GM10248 (cell line): ENCODE measurements around the gene GRAP.

Source experiments
- CTCF ChIA-PET: fragments of 300-600 bp; sonication (Branson Sonifier 250); formaldehyde crosslinking; extraction: SDS; loops from one replicate; lab custom pipeline; 2021; ENCODE audit warnings: antibody characterized with exemption; lab: Yijun Ruan, JAX
- POLR2A ChIA-PET: fragments of 350-650 bp; sonication (Branson Sonifier 250); formaldehyde crosslinking; extraction: SDS; loops from one replicate; lab custom pipeline; 2020; ENCODE audit warnings: antibody characterized with exemption; lab: Yijun Ruan, JAX
- DNase-seq: peaks from one replicate; pipeline ENCODE4 v3.0.0; 2012; ENCODE audit errors: extremely low spot score
- TF ChIP-seq, protein P1 (sequence below): IDR thresholded peaks from 2 replicates; pipeline ENCODE4 v1.5.1; 2012; ENCODE audit warnings: mild to moderate bottlenecking, low read depth; ENCODE audit errors: extremely low read depth, missing control alignments, control extremely low read depth

Gene GRAP

GRCh38 chr17:18981335-18981641 is 65.5 kb downstream of the GRAP start:
- CTCF ChIA-PET = interaction anchor here (1.5 kb wide), 1 partner anchor 20 kb away, joined by 6 read pairs; no protein-coding TSS in a partner anchor

GRCh38 chr17:18980682-18981334 is 65.9 kb downstream of the GRAP start:
- DNase-seq = no peak
- TF ChIP-seq, protein P1, sequence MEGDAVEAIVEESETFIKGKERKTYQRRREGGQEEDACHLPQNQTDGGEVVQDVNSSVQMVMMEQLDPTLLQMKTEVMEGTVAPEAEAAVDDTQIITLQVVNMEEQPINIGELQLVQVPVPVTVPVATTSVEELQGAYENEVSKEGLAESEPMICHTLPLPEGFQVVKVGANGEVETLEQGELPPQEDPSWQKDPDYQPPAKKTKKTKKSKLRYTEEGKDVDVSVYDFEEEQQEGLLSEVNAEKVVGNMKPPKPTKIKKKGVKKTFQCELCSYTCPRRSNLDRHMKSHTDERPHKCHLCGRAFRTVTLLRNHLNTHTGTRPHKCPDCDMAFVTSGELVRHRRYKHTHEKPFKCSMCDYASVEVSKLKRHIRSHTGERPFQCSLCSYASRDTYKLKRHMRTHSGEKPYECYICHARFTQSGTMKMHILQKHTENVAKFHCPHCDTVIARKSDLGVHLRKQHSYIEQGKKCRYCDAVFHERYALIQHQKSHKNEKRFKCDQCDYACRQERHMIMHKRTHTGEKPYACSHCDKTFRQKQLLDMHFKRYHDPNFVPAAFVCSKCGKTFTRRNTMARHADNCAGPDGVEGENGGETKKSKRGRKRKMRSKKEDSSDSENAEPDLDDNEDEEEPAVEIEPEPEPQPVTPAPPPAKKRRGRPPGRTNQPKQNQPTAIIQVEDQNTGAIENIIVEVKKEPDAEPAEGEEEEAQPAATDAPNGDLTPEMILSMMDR = no peak
- ChIA-PET CTCF (interaction anchor here (12.3 kb wide), 1 partner anchor 19 kb away, joined by 78 read pairs; no protein-coding TSS in a partner anchor), POLR2A (no interaction called here)

More at GRCh38 chr17:18981335-18981641, 65.5 kb downstream of the GRAP start:
- DNase-seq = no peak
- TF ChIP-seq, protein P1 = no peak
- POLR2A ChIA-PET = no interaction called here

- TF ChIP-seq, protein P1 = no peak
- ChIA-PET CTCF (interaction anchor here (12.3 kb wide), 1 partner anchor 17 kb away, joined by 78 read pairs; no protein-coding TSS in a partner anchor), POLR2A (no interaction called here)
- DNase-seq = no peak
These were observed 68.1 kb downstream of the GRAP start for GRCh38 chr17:18978655-18979054.

GRCh38 chr17:18978050-18978449 is 68.7 kb downstream of the GRAP start:
- TF ChIP-seq, protein P1 = no peak
- CTCF ChIA-PET = interaction anchor here (12.3 kb wide), 1 partner anchor 16 kb away, joined by 78 read pairs; no protein-coding TSS in a partner anchor
- DNase-seq = no peak
- POLR2A ChIA-PET = no interaction called here

DNA sequence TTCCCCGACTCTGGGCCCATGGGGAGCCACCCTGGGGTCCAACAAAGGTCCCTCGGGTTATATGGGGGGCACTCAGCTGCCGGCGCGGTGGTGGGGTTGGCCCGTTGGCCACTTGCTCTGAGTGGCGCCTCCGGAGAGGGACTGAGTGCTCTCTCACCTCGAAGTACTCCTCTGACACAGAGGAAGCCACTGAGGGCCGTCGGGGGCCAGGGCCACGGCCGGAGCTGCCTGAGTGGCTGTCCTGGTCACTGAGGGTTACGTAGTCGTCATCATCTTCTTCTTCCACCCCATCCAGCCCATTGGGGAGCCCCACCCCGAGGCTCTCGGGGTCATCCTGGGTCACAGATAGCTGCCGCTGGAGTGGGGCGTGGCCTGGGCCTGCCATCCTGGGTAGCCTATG is 69.1 kb downstream of the GRAP start:
- TF ChIP-seq, protein P1 = no peak
- DNase-seq = no peak
- POLR2A ChIA-PET = no interaction called here
- CTCF ChIA-PET = interaction anchor here (12.3 kb wide), 1 partner anchor 16 kb away, joined by 78 read pairs; no protein-coding TSS in a partner anchor

GRCh38 chr17:18977021-18977420 is 69.7 kb downstream of the GRAP start:
- CTCF ChIA-PET = interaction anchor here (12.3 kb wide), 1 partner anchor 15 kb away, joined by 78 read pairs; no protein-coding TSS in a partner anchor

More at GRCh38 chr17:18977021-18977420, 69.7 kb downstream of the GRAP start:
- POLR2A ChIA-PET = no interaction called here
- TF ChIP-seq, protein P1 = no peak
- no peak for DNase-seq
